IMR-90 (cell line): ENCODE results near the gene AOX1. TPM values are rescaled to one million over a fixed set of nuclear protein-coding genes. Genes with fewer than 3 reads are reported as not detected.

ENCODE experiments used
- ATAC-seq: fragments of 200-7000 bp; cut with Tn5 transposase; 2 replicates; pipeline ENCODE4 v1.9.1; 2020; ENCODE audit warnings: low read depth, mild to moderate bottlenecking, moderate library complexity
- BruUV-seq: library from RNA; stranded (reverse); fragments of 400-500 nt; replicated peaks from 2 replicates; lab custom pipeline; 2021; lab: Mats Ljungman, UMichigan
- CTCF ChIA-PET: fragments of 300-600 bp; formaldehyde crosslinking; extraction: SDS; loops from one replicate; lab custom pipeline; 2021; ENCODE audit warnings: antibody characterized with exemption; lab: Yijun Ruan, JAX
- POLR2A ChIA-PET: fragments of 300-600 bp; sonication (Branson Sonifier 250); formaldehyde crosslinking; loops from one replicate; lab custom pipeline; 2022; ENCODE audit warnings: antibody characterized with exemption; ENCODE audit not compliant: unreplicated experiment; lab: Charles Lee
- DNase-seq: peaks from one replicate; pipeline ENCODE4 v3.0.0; 2013
- H2AFZ ChIP-seq: replicated peaks from 2 replicates; pipeline ENCODE3; 2013; ENCODE audit warnings: low read length, mild to moderate bottlenecking; ENCODE audit not compliant: poor library complexity
- H2AK5ac ChIP-seq: 2 replicates; pipeline ENCODE4 v1.6.1; 2013; ENCODE audit warnings: low read depth, low read length, inconsistent platforms
- H2AK9ac ChIP-seq: replicated peaks from 2 replicates; pipeline ENCODE3; 2013; ENCODE audit warnings: mild to moderate bottlenecking, low read depth, low read length, moderate library complexity; ENCODE audit not compliant: poor library complexity
- H2BK120ac ChIP-seq: 2 replicates; pipeline ENCODE4 v1.6.1; 2013; ENCODE audit warnings: low read depth, low read length, inconsistent platforms
- H2BK15ac ChIP-seq: 3 replicates; pipeline ENCODE4 v1.6.1; 2013; ENCODE audit warnings: low read depth, low read length, inconsistent platforms
- H2BK20ac ChIP-seq: 2 replicates; pipeline ENCODE4 v1.6.1; 2013; ENCODE audit warnings: low read depth, mild to moderate bottlenecking, inconsistent platforms, low read length, moderate library complexity
- H2BK5ac ChIP-seq: 2 replicates; pipeline ENCODE4 v1.6.1; 2013; ENCODE audit warnings: mild to moderate bottlenecking, low read depth, low read length, inconsistent platforms; ENCODE audit not compliant: poor library complexity, severe bottlenecking
- H3K14ac ChIP-seq: replicated peaks from 2 replicates; pipeline ENCODE4 v1.6.1; 2013; ENCODE audit warnings: low read depth, low read length, inconsistent platforms
- H3K18ac ChIP-seq: 2 replicates; pipeline ENCODE4 v1.6.1; 2013; ENCODE audit warnings: low read depth, low read length, control low read depth
- H3K23ac ChIP-seq: 2 replicates; pipeline ENCODE4 v1.6.1; 2013; ENCODE audit warnings: low read depth, low read length, inconsistent platforms
- H3K27ac ChIP-seq: 2 replicates; pipeline ENCODE4 v1.5.1; 2013; ENCODE audit warnings: mild to moderate bottlenecking, control low read depth, low read length; ENCODE audit not compliant: insufficient read depth
- H3K27me3 ChIP-seq: 2 replicates; pipeline ENCODE4 v1.6.1; 2013; ENCODE audit warnings: low read length; ENCODE audit not compliant: control insufficient read depth, insufficient read depth
- H3K36me3 ChIP-seq: 2 replicates; pipeline ENCODE4 v1.6.1; 2013; ENCODE audit warnings: low read length, mixed read lengths; ENCODE audit not compliant: control insufficient read depth, insufficient read depth
- H3K4ac ChIP-seq: 2 replicates; pipeline ENCODE4 v1.6.1; 2013; ENCODE audit warnings: low read depth, low read length, inconsistent platforms
- H3K4me1 ChIP-seq: 2 replicates; pipeline ENCODE4 v1.6.1; 2013; ENCODE audit warnings: low read length, mixed read lengths; ENCODE audit not compliant: control insufficient read depth, insufficient read depth
- H3K4me2 ChIP-seq: 2 replicates; pipeline ENCODE4 v1.6.1; 2013; ENCODE audit warnings: low read depth, mild to moderate bottlenecking, control low read depth, low read length, moderate library complexity
- H3K4me3 ChIP-seq: 2 replicates; pipeline ENCODE4 v1.5.1; 2013; ENCODE audit warnings: low read depth, mild to moderate bottlenecking, control low read depth, low read length, moderate library complexity; ENCODE audit not compliant: insufficient read depth
- H3K56ac ChIP-seq: 2 replicates; pipeline ENCODE4 v1.6.1; 2013; ENCODE audit warnings: low read length, inconsistent platforms; ENCODE audit not compliant: insufficient read depth; ENCODE audit errors: extremely low read depth
- H3K79me1 ChIP-seq, 2 experiments: 2 replicates each; pipeline ENCODE4 v1.6.1; 2013; ENCODE audit warnings: low read length in 2 of 2, inconsistent platforms in 1 of 2, low read depth in 1 of 2
- H3K9ac ChIP-seq: 2 replicates; pipeline ENCODE4 v1.6.1; 2013; ENCODE audit warnings: low read depth, low read length, control low read depth
- H3K9me1 ChIP-seq: 2 replicates; pipeline ENCODE4 v1.6.1; 2013; ENCODE audit warnings: low read length, inconsistent platforms; ENCODE audit not compliant: insufficient read depth
- H3K9me3 ChIP-seq: 2 replicates; pipeline ENCODE4 v1.6.1; 2013; ENCODE audit warnings: low read length; ENCODE audit not compliant: control insufficient read depth, insufficient read depth
- H4K20me1 ChIP-seq: 2 replicates; pipeline ENCODE4 v1.6.1; 2013; ENCODE audit warnings: low read length, inconsistent platforms; ENCODE audit not compliant: insufficient read depth
- H4K5ac ChIP-seq: 2 replicates; pipeline ENCODE4 v1.6.1; 2013; ENCODE audit warnings: mild to moderate bottlenecking, low read depth, low read length, control low read depth
- H4K8ac ChIP-seq, 2 experiments: 2 replicates each; pipeline ENCODE4 v1.6.1; 2013; ENCODE audit warnings: low read depth in 2 of 2, low read length in 2 of 2, control low read depth in 1 of 2, inconsistent platforms in 1 of 2
- H4K91ac ChIP-seq: 2 replicates; pipeline ENCODE4 v1.6.1; 2013; ENCODE audit warnings: low read depth, low read length, inconsistent platforms; ENCODE audit not compliant: insufficient read depth
- CEBPB ChIP-seq: IDR thresholded peaks from 2 replicates; pipeline ENCODE4 v1.6.1; 2012; ENCODE audit warnings: low read depth, low read length, improper control_type of control experiment
- WGBS, 2 experiments: methylation state at CpG; one replicate each; pipeline versions ENCODE4 v1.1.5 to v1.1.7; 2013; ENCODE audit warnings: missing lambda C conversion rate in 2 of 2; ENCODE audit not compliant: insufficient read length in 1 of 2; ENCODE audit errors: extremely low coverage in 2 of 2; 5-methylcytosine and 5-hydroxymethylcytosine counted together
- dilution Hi-C: fragments of 300-500 bp; cut with HindIII; formaldehyde crosslinking; loops from one replicate; pipeline ENCODE4 v1.14.3; 2018; ENCODE audit warnings: low sequenced_read_pairs; ENCODE audit not compliant: unreplicated experiment
- in situ Hi-C: fragments of 300-500 bp; cut with MboI; formaldehyde crosslinking; loops from 3 replicates; pipeline ENCODE4 v1.14.3; 2019; ENCODE audit warnings: low sequenced_read_pairs, inconsistent platforms, mixed read lengths
- intact Hi-C: fragments of 100-400 bp; cut with micrococcal nuclease; formaldehyde crosslinking; loops from 2 replicates; pipeline ENCODE4 v1.10.0; 2022
- polyA plus RNA-seq, 3 experiments: library from polyadenylated mRNA; depleted of rRNA; stranded (reverse); fragments of >200 nt; gene quantifications; 2 replicates each; pipeline ENCODE4 v1.2.3, GENCODE V29; 2012; ENCODE audit warnings: low replicate concordance in 1 of 3
- total RNA-seq: library from RNA; depleted of rRNA; stranded (reverse); fragments of >200 nt; gene quantifications from 2 replicates; pipeline ENCODE4 v1.2.3, GENCODE V29; 2012

AOX1 gene
- total and polyA plus RNA-seq, 2 of the 4 experiments (the other 2 are of a cell fraction) = 21.7 to 59.9 TPM

DNA sequence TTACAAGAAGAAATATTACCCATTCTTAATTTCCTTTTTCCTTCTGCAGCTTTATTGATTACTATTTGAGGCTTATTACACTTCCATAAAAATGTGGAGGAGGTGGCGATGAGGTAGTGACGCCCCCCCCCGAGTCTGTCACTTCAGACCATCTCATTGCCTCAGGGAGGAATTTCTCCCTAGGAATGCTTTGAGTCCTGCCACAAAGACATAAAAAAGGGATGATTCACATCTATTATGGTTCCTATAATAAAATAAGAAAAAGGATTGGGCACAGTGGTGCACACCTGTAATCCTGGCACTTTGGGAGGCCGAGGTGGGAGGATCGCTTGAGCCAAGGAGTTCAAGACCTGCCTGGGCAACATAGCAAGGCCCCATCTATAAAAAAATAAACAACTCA lies 93.7 kb downstream of the AOX1 start:
- Histone ChIP-seq H4K5ac (no peak overlapping the region), H2BK120ac (no peak overlapping the region), H3K27ac (no peak overlapping the region), H3K4ac (no peak overlapping the region), H2AK5ac (no peak overlapping the region), H4K20me1 (no peaks in the 10 kb centered on the region), H3K9me1 (no peaks in the 10 kb centered on the region; the same call in 1 of the 2 replicates), H2AFZ (no peak overlapping the region), H2AK9ac (no peak overlapping the region), H4K91ac (no peak overlapping the region), H3K36me3 (no peaks in the 10 kb centered on the region), H2BK15ac (no peak overlapping the region), H3K79me1 (no peaks in the 10 kb centered on the region), H3K4me2 (no peak overlapping the region), H3K4me1 (no peaks in the 10 kb centered on the region; the same call in 1 of the 2 replicates), H3K23ac (no peak overlapping the region), H3K4me3 (no peak overlapping the region), H2BK5ac (no peak overlapping the region), H2BK20ac (no peak overlapping the region), H4K8ac (no peak overlapping the region), H3K56ac (no peak overlapping the region), H3K27me3 (no peaks in the 10 kb centered on the region), H3K14ac (no peak overlapping the region), H3K9me3 (no peaks in the 10 kb centered on the region), H3K9ac (no peak overlapping the region), H3K18ac (no peak overlapping the region)
- ATAC-seq = no peak
- no TSS peak for BruUV-seq
- dilution Hi-C loops (no loop called here), intact Hi-C loops (no loop called here), in situ Hi-C loops (no loop called here)
- ChIA-PET CTCF (interaction anchor here (0.7 kb wide), 1 partner anchor 78 kb away, joined by 4 read pairs; no protein-coding TSS in a partner anchor), POLR2A (no interaction called here)
- DNase-seq = no peak
- no CpG with 5 or more reads among the region's 5 CpGs for WGBS, 2 experiments
- no peak for TF ChIP-seq CEBPB
